RWPE1 (cell line): ENCODE results near the gene CD28.
A peak's percentile ranks its signal among the peaks of the same experiment; 100 is the strongest.

Source experiments
- CTCF ChIA-PET: fragments of 350-600 bp; sonication (Branson Sonifier 250); formaldehyde crosslinking; extraction: SDS; loops from one replicate; lab custom pipeline; 2021; lab: Yijun Ruan, JAX
- POLR2A ChIA-PET: fragments of 400-600 bp; formaldehyde crosslinking; extraction: SDS; loops from one replicate; lab custom pipeline; 2020; ENCODE audit warnings: antibody characterized with exemption; ENCODE audit not compliant: low non-redundant PET; lab: Yijun Ruan, JAX
- DNase-seq: peaks from one replicate; pipeline ENCODE4 v3.0.0; 2012; ENCODE audit warnings: low spot score
- H3K27ac ChIP-seq: fragments of 450-650 bp; 2 replicates; pipeline ENCODE4 v1.5.1; 2017
- CTCF ChIP-seq: fragments of 450-650 bp; conservative IDR thresholded peaks from 2 replicates; pipeline ENCODE4 v1.5.1; 2017; ENCODE audit warnings: low read depth, mild to moderate bottlenecking

Gene CD28

GRCh38 chr2:203673933-203674332, 32.5 kb upstream of the CD28 start:
- CTCF ChIA-PET: no interaction called here
- no peak for TF ChIP-seq CTCF
- POLR2A ChIA-PET: no interaction called here
- no peak overlapping the region for H3K27ac ChIP-seq
- DNase-seq: no peak

- ChIA-PET POLR2A (no interaction called here), CTCF (no interaction called here)
- DNase-seq: no peak
- TF ChIP-seq CTCF: no peak
- H3K27ac ChIP-seq: no peak overlapping the region
Measured at GRCh38 chr2:203675086-203675485, 31.4 kb upstream of the CD28 start.

- TF ChIP-seq CTCF: no peak
- ChIA-PET CTCF (no interaction called here), POLR2A (no interaction called here)
- DNase-seq: peak; percentile 13
- no peak overlapping the region for H3K27ac ChIP-seq
Measured at GRCh38 chr2:203678971-203679370, 27.5 kb upstream of the CD28 start.

- TF ChIP-seq CTCF: no peak
- POLR2A ChIA-PET: no interaction called here
- CTCF ChIA-PET: no interaction called here
- no peak for DNase-seq
- no peak overlapping the region for H3K27ac ChIP-seq
Measured at GRCh38 chr2:203679401-203679800, 27.0 kb upstream of the CD28 start.

GRCh38 chr2:203681978-203682377, 24.5 kb upstream of the CD28 start:
- H3K27ac ChIP-seq: peak overlapping the region; percentile 92
- CTCF ChIA-PET: no interaction called here
- TF ChIP-seq CTCF: no peak
- POLR2A ChIA-PET: no interaction called here
- peak; percentile 24 for DNase-seq

- POLR2A ChIA-PET: no interaction called here
- peak; percentile 49 for DNase-seq
- CTCF ChIA-PET: interaction anchor here (0.6 kb wide), 1 partner anchor 11 kb away, joined by 5 read pairs; no protein-coding TSS in a partner anchor
- TF ChIP-seq CTCF: no peak
- H3K27ac ChIP-seq: 0 out of 2 replicates have a peak overlapping the region, but pooled peaks have one; percentile 92
Measured at GRCh38 chr2:203682688-203683130, 23.7 kb upstream of the CD28 start.

- ChIA-PET POLR2A (no interaction called here), CTCF (interaction anchor here (0.5 to 1.1 kb wide), 4 partner anchors 36 to 394 kb away, joined by 3 to 6 read pairs (median 4); no protein-coding TSS in a partner anchor)
- no peak overlapping the region for H3K27ac ChIP-seq
- DNase-seq: no peak
- TF ChIP-seq CTCF: no peak
Measured at GRCh38 chr2:203683421-203683820, 23.0 kb upstream of the CD28 start.
